Central memory CD8-positive, alpha-beta T cell (primary cell): ENCODE results near the gene CDH11.

Experiments used
- ATAC-seq: fragments of 150-1000 bp; cut with Tn5 transposase; replicated peaks from 2 replicates; pipeline ENCODE4 v1.10.0; 2022; ENCODE audit warnings: mild to moderate bottlenecking, moderate FRiP score, moderate number of reproducible peaks; ENCODE audit not compliant: poor library complexity, severe bottlenecking; ENCODE audit errors: extremely low read depth
- DNase-seq, 2 donors: peaks; one replicate each; pipeline ENCODE4 v3.0.0; 2021; ENCODE audit warnings: low spot score in 2 of 2
- H3K27ac Mint-ChIP-seq: one replicate; pipeline ENCODE4 v1.8.0; 2022; ENCODE audit warnings: low read depth, mild to moderate bottlenecking, moderate library complexity, mixed read lengths
- H3K27me3 Mint-ChIP-seq: one replicate; pipeline ENCODE4 v1.8.0; 2022; ENCODE audit warnings: mixed read lengths
- H3K36me3 Mint-ChIP-seq: one replicate; pipeline ENCODE4 v1.8.0; 2022; ENCODE audit warnings: mild to moderate bottlenecking, moderate library complexity, mixed read lengths; ENCODE audit not compliant: insufficient read depth
- H3K4me1 Mint-ChIP-seq: one replicate; pipeline ENCODE4 v1.8.0; 2022; ENCODE audit warnings: mixed read lengths
- H3K4me3 Mint-ChIP-seq: one replicate; pipeline ENCODE4 v1.8.0; 2022; ENCODE audit warnings: mild to moderate bottlenecking, moderate library complexity, mixed read lengths
- H3K9me3 Mint-ChIP-seq: one replicate; pipeline ENCODE4 v1.8.0; 2022; ENCODE audit warnings: mixed read lengths

The CDH11 gene

GRCh38 chr16:65121870-65122723 lies at the start of gene CDH11:
Gene CDH11 (minus strand): TSS chr16:65122063. CDS start chr16:65004869, 117,194 bp downstream.
- H3K4me1 Mint-ChIP-seq: no peaks in the 10 kb centered on the region
- peaks cover 19% of the 10 kb centered on the region for H3K27me3 Mint-ChIP-seq
- peaks cover 3% of the 10 kb centered on the region for H3K9me3 Mint-ChIP-seq
- H3K4me3 Mint-ChIP-seq: no peak within 1 kb of the TSS
- DNase-seq: no peak
- H3K27ac Mint-ChIP-seq: no peak within 1 kb of the TSS
- no peak for ATAC-seq
- H3K36me3 Mint-ChIP-seq: peaks cover 4% of the 10 kb centered on the region

- Mint-ChIP-seq H3K27me3 (no peaks in the 10 kb centered on the region), H3K27ac (no peak overlapping the region), H3K4me3 (no peak overlapping the region), H3K4me1 (no peaks in the 10 kb centered on the region), H3K36me3 (no peaks in the 10 kb centered on the region), H3K9me3 (peaks cover 32% of the 10 kb centered on the region)
- ATAC-seq (no peak), DNase-seq (no peak)
Measured at GRCh38 chr16:65154321-65154720, 32.5 kb upstream of the CDH11 start.

GRCh38 chr16:65153365-65154105 lies 31.7 kb upstream of the CDH11 start:
- no peak overlapping the region for H3K4me3 Mint-ChIP-seq
- H3K27ac Mint-ChIP-seq: no peak overlapping the region
- no peak for DNase-seq
- no peak for ATAC-seq
- no peaks in the 10 kb centered on the region for H3K4me1 Mint-ChIP-seq
- H3K36me3 Mint-ChIP-seq: no peaks in the 10 kb centered on the region
- H3K9me3 Mint-ChIP-seq: peaks cover 36% of the 10 kb centered on the region
- no peaks in the 10 kb centered on the region for H3K27me3 Mint-ChIP-seq

- ATAC-seq (no peak), DNase-seq (no peak)
- Mint-ChIP-seq H3K27ac (no peak overlapping the region), H3K9me3 (peaks cover 31% of the 10 kb centered on the region), H3K4me1 (no peaks in the 10 kb centered on the region), H3K27me3 (no peaks in the 10 kb centered on the region), H3K4me3 (no peak overlapping the region), H3K36me3 (no peaks in the 10 kb centered on the region)
Measured at GRCh38 chr16:65148804-65149203, 26.9 kb upstream of the CDH11 start.

GRCh38 chr16:65142276-65142675 lies 20.4 kb upstream of the CDH11 start:
- DNase-seq (no peak), ATAC-seq (no peak)
- Mint-ChIP-seq H3K36me3 (no peaks in the 10 kb centered on the region), H3K27me3 (no peaks in the 10 kb centered on the region), H3K4me1 (no peaks in the 10 kb centered on the region), H3K4me3 (no peak overlapping the region), H3K9me3 (peaks cover 23% of the 10 kb centered on the region), H3K27ac (no peak overlapping the region)

GRCh38 chr16:65136681-65137080 lies 14.8 kb upstream of the CDH11 start:
- no peaks in the 10 kb centered on the region for H3K36me3 Mint-ChIP-seq
- no peak overlapping the region for H3K27ac Mint-ChIP-seq
- no peak overlapping the region for H3K4me3 Mint-ChIP-seq
- no peak for DNase-seq
- no peaks in the 10 kb centered on the region for H3K27me3 Mint-ChIP-seq
- ATAC-seq: no peak
- no peaks in the 10 kb centered on the region for H3K4me1 Mint-ChIP-seq
- H3K9me3 Mint-ChIP-seq: peaks cover 23% of the 10 kb centered on the region

GRCh38 chr16:65126845-65127624 lies 5.2 kb upstream of the CDH11 start:
- ATAC-seq: no peak
- Mint-ChIP-seq H3K27ac (no peak overlapping the region), H3K4me3 (no peak overlapping the region), H3K27me3 (peaks cover 19% of the 10 kb centered on the region), H3K4me1 (no peaks in the 10 kb centered on the region), H3K9me3 (peaks cover 14% of the 10 kb centered on the region), H3K36me3 (peaks cover 5% of the 10 kb centered on the region)
- DNase-seq: no peak

GRCh38 chr16:65125871-65126270 lies 4.0 kb upstream of the CDH11 start:
- H3K27me3 Mint-ChIP-seq: peaks cover 19% of the 10 kb centered on the region
- H3K36me3 Mint-ChIP-seq: peaks cover 5% of the 10 kb centered on the region
- H3K4me1 Mint-ChIP-seq: no peaks in the 10 kb centered on the region
- H3K27ac Mint-ChIP-seq: no peak overlapping the region
- ATAC-seq (no peak), DNase-seq (no peak)
- no peak overlapping the region for H3K4me3 Mint-ChIP-seq
- H3K9me3 Mint-ChIP-seq: peaks cover 9% of the 10 kb centered on the region

GRCh38 chr16:65125322-65125721 lies 3.5 kb upstream of the CDH11 start:
- DNase-seq: no peak
- Mint-ChIP-seq H3K27ac (no peak overlapping the region), H3K4me3 (no peak overlapping the region), H3K9me3 (peaks cover 9% of the 10 kb centered on the region), H3K4me1 (no peaks in the 10 kb centered on the region), H3K27me3 (peaks cover 19% of the 10 kb centered on the region), H3K36me3 (peaks cover 5% of the 10 kb centered on the region)
- ATAC-seq: no peak

- Mint-ChIP-seq H3K27me3 (peaks cover 19% of the 10 kb centered on the region), H3K36me3 (peaks cover 4% of the 10 kb centered on the region), H3K4me3 (no peak overlapping the region), H3K27ac (no peak overlapping the region), H3K9me3 (peaks cover 9% of the 10 kb centered on the region), H3K4me1 (no peaks in the 10 kb centered on the region)
- ATAC-seq: no peak
- no peak for DNase-seq
Measured at GRCh38 chr16:65124596-65124995, 2.7 kb upstream of the CDH11 start.

GRCh38 chr16:65124212-65124548 lies 2.3 kb upstream of the CDH11 start:
- peaks cover 9% of the 10 kb centered on the region for H3K9me3 Mint-ChIP-seq
- H3K4me3 Mint-ChIP-seq: no peak overlapping the region
- DNase-seq (no peak), ATAC-seq (no peak)
- no peak overlapping the region for H3K27ac Mint-ChIP-seq
- peaks cover 4% of the 10 kb centered on the region for H3K36me3 Mint-ChIP-seq
- H3K27me3 Mint-ChIP-seq: peaks cover 19% of the 10 kb centered on the region
- no peaks in the 10 kb centered on the region for H3K4me1 Mint-ChIP-seq

GRCh38 chr16:65123396-65124211 lies 1.7 kb upstream of the CDH11 start:
- ATAC-seq (no peak), DNase-seq (no peak)
- H3K9me3 Mint-ChIP-seq: peaks cover 9% of the 10 kb centered on the region
- H3K27me3 Mint-ChIP-seq: peaks cover 19% of the 10 kb centered on the region
- H3K27ac Mint-ChIP-seq: no peak overlapping the region
- H3K4me1 Mint-ChIP-seq: no peaks in the 10 kb centered on the region
- peaks cover 4% of the 10 kb centered on the region for H3K36me3 Mint-ChIP-seq
- no peak overlapping the region for H3K4me3 Mint-ChIP-seq
